NCI-H1417 (cell line): ENCODE data around the gene ESPNL.
"Not testable (repeated sequence)": the region's sequence is repeated elsewhere in the genome, so short reads cannot be mapped to it uniquely, and the experiment has no call there.

Experiments used
- DNase-seq, 3 experiments: peaks; one replicate each; lab custom pipeline; 2025; lab: John Stamatoyannopoulos, UW

ESPNL gene, protein sequence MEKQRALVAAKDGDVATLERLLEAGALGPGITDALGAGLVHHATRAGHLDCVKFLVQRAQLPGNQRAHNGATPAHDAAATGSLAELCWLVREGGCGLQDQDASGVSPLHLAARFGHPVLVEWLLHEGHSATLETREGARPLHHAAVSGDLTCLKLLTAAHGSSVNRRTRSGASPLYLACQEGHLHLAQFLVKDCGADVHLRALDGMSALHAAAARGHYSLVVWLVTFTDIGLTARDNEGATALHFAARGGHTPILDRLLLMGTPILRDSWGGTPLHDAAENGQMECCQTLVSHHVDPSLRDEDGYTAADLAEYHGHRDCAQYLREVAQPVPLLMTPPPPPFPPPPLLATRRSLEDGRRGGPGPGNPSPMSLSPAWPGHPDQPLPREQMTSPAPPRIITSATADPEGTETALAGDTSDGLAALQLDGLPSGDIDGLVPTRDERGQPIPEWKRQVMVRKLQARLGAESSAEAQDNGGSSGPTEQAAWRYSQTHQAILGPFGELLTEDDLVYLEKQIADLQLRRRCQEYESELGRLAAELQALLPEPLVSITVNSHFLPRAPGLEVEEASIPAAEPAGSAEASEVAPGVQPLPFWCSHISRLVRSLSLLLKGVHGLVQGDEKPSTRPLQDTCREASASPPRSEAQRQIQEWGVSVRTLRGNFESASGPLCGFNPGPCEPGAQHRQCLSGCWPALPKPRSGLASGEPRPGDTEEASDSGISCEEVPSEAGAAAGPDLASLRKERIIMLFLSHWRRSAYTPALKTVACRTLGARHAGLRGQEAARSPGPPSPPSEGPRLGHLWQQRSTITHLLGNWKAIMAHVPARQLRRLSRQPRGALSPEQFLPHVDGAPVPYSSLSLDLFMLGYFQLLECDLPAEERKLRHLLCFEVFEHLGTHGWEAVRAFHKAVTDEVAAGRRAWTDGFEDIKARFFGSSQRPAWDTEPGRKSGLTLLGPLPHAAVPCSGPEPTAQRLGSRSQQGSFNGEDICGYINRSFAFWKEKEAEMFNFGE

DNA sequence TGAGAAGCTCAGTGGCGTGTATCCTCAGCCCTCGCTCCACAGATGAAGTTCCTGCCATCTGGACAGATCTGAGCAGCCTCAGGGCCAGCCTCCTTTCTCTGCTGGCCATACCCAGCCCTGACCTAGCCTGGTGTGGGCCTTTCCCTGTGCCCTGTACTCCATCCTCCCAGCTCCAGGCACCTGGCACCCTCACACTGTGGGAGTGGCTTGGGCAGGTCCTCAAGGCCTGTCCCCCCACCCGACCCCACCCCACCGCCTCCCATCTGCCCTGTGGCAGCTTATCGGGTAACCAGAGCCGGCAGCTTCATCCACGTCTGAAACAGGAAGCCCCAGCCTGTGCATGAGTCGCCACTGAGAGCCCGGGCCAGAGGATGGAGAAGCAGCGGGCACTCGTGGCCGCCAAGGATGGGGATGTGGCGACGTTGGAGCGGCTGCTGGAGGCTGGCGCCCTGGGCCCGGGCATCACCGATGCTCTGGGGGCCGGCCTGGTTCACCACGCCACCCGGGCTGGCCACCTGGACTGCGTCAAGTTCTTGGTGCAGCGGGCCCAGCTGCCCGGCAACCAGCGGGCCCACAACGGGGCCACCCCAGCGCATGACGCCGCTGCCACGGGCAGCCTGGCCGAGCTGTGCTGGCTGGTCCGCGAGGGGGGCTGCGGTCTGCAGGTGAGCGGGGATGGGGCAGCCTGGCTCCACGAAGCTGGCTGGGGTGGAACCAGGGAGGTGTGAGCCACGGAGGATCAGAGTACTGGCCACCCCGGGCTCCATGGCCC is at the start of gene ESPNL:
Gene ESPNL (plus strand): TSS at position 292 of the 772 bp plus-strand sequence. CDS start 80 bp downstream, at position 372.
- no peak for DNase-seq

DNA sequence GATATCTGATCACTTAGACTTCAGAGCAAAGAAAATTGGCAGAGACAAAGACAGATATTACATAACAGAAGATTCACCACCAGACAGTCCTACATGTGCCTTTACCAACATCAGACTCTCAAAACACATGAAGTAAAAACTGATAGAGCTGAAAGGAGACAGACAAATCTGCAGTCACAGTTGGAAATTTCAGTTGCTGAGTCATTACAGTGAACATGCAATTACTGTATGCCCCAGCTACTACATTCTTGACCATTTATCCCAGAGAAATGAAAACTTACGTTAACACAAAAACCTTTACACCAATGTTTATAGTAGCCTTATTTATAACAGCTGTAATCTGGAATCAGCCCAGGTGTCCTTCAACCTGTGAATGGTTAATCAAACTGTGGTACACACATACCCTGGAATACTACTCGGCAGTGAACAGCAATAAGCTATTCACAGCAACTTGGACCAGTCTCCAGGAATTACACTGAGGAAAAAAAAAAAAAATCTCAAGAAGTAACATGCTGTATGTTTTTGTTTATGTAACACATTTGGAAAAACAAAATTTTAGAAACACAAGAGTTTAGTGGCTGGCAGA is 46.9 kb upstream of the ESPNL start:
- no peak for DNase-seq

DNA sequence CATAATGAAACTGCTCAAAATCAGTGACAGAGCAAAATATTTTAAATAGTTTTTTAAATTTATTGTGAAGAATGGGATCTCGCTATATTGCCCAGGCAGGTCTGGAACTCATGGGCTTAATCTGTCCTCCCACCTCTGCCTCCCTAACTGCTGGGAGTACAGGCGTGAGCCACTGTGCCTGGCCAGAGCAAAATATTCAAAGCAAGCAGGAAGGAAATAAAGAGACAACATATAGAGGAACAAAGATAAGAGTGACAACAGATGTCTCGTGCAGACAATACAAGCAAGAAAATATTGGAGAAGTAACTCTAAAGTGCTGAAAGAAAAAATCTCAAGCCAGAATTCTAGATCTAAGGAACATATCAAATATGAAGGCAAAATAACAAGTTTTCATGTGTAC is 44.3 kb upstream of the ESPNL start:
- DNase-seq: no peak

DNA sequence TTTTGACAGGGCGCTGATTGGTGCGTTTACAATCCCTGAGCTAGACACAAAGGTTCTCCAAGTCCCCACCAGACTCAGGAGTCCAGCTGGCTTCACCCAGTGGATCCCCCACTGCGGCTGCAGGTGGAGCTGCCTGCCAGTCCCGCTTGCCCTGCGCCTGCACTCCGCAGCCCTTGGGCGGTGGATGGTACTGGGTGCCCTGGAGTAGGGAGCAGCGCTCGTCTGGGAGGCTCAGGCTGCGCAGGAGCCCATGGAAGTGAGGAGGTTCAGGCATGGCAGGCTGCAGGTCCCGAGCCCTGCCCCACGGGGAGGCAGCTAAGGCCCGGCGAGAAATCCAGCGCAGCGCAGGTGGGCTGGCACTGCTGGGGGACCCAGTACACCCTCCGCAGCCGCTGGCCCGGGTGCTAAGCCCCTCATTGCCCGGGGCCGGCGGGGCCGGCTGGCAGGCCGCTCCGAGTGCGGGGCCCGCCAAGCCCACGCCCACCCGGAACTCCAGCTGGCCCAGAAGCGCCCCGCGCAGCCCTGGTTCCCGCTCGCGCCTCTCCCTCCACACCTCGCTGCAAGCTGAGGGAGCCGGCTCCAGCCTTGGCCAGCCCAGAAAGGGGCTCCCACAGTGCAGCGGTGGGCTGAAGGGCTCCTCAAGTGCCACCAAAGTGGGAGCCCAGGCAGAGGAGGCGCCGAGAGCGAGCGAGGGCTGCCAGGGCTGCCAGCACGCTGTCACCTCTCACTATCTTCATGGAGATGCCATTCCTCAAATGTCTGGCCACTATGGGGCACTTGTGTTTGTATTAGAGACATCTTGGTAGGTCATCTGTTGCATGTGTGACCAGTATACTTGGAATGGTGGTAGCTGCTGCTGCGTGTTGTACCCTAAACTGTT is 42.2 kb upstream of the ESPNL start:
- not testable (repeated sequence) for DNase-seq

DNA sequence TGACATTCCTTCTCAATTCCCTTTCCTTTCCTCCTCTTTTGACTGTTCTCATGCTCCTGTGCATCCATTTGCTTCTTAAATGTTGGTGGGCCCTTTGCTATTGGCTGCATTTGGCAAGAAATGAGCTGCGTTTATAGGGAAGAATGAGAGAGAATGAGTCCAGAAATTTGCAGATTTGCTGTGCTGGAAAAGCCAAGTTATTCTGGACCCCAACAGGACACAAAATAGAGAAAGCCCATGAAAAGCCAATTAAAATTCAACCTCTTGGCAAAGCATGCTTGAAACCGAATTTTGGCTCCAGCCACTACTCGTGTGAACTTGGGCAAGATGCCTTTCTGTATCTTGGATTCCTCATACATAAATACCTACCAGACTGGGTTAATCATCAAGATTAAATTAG is 40.6 kb upstream of the ESPNL start:
- DNase-seq: no peak

DNA sequence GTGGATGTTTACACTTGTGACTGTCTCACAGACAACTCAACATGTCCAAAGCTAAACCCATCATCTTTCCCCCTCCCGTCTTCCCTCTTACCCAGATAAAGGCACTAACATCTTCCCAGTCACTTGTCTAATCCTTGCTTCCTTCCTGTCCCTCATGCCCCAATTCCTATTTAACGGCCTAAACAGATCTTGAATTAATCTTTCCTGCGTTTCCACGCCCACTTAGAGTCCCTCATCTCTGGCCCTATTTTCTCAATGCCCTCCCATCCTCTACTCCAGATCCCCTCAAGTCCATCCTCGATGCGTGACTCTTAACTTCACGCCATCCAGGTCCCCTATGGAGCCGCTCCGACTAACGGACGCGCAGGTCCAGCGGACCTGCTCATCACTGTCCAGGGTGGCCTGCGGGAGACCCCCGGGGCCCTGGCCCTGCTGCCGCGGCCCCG is 40.0 kb upstream of the ESPNL start:
- no peak for DNase-seq

DNA sequence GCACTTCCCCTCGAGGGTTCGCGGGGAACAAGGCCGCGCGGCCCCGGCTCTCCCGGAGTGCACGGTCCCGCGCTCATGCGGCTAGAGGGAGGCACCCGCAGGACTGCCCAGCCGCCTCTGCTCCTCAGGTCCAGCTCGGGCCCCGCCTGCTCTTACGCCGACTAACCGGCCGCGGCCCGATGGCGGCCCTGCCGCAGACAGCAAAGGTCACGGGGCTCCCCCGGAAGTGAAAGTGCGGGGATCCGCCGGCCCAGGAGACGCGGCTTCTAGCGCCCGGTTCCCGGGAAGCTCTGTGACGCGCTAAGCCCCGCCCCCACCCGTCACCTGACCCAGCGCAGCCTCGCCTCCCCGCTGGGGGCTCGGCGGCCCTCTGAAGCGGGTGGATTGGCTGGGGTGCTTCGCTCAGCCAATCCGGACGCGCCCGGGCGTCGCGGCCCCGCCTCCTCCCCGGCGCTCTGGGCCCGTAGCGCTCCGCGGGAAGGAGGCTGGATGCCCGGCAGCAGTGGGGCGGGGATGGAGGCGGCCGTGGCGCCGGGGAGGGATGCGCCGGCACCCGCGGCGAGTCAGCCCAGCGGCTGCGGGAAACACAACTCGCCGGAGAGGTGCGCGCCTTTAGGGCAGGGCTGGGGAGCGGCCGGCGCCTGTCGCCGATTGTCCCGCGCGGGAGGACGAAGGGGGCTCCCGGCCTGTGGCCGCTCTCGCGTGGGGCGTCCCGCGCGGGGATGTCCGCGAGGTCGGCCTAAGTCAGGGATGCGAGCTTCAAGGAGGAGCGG is 39.4 kb upstream of the ESPNL start, which contains the start of gene SCLY:
Gene SCLY (plus strand): TSS at position 460 of the 773 bp plus-strand sequence. CDS start 54 bp downstream, at position 514.
- peak; percentile 91 to 98 (median 98) for DNase-seq

DNA sequence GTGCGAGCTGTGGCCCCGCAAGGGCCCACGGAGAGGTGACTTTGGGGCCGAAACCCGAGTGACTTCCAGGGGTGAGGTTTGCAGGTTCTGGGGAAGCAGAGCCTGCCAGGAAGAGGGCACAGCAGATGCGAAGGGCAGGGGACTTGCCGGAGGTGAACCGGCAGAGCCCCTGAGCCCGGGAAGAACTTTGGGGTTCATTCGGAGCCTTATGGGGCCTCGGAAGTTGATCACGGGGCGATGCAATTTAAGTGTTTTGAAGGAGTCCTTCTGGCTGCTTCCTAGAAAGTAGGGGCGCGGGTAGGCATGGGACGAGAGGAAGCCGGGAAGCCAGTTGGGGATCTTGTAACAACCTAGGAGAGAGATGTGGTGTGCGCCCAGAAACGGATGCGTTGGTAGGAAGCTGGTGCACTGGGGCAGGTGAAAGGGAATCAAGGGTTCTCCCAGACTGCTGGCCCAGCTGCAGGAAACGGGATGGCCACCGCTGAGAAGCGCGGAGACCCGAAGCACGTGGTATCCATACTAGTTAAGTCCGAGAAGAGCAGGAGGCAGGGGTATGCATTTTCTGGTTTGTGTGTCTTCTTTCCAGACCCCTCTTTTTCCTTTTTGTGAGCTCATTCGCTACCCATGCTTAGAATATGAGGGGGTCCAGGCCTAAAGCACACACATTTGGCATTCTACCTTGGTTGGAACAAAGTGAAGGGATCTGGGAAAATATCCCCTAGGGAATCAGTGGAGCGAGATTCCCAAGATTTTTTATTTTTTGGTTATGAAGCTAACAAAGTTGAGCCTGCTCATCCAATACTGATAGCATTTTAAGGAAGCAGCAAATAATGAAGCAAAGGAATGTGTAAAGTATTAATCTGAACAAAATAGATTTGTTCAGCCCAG is 38.6 kb upstream of the ESPNL start:
- DNase-seq: peak in 2 of 3 experiments; percentile 65 to 74

DNA sequence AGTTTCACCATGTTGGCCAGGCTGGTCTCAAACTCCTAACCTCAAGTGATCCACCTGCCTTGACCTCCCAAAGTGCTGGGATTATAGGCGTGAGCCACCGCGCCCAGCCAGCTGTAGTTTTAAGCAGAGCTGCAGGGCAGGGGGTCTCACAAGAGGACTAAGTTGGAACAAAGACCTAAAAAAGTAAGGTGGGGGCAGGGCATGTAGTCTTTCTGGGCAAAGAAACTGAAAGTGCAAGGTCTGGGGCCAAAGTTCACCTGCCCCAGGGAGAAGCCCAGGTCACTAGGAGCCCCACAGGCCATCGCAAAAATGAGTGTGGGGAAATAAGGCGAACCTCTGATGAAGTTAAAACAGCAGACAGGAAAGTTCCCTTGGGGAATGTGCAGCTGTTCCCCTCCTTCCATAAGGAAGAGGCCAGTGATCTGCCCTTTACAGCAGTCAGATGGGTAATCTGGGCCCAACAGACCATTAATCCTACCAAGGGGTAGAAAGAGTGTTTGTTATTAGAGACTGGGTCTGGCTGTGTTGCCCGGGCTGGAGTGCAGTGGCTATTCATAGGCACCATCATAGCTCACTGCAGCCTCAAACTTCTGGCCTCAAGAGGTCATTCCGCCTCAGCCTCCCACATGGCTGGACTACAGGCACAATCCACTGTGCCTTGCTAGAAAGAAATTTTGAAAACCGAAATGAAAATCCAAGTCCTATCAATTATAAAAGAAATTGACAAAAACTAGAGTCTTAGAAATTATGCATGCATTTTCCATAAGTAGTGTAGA is 36.5 kb upstream of the ESPNL start:
- DNase-seq: no peak

DNA sequence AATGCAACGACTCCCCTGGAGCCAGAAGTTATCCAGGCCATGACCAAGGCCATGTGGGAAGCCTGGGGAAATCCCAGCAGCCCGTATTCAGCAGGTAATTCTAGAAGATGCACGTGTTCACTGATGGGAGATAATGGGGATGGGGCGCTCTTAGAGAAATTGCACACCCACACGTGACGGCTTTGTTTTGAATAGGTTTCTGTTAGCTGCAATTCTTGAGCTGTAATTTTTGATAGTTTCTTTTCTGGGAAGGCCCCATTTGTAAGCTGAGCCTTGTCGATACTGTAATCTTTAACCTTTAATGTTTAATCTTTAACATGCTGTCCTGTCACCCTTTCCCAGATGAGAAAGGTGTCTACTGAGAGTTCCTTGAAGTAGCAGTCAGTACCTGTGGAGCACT is 35.8 kb upstream of the ESPNL start:
- DNase-seq: no peak

DNA sequence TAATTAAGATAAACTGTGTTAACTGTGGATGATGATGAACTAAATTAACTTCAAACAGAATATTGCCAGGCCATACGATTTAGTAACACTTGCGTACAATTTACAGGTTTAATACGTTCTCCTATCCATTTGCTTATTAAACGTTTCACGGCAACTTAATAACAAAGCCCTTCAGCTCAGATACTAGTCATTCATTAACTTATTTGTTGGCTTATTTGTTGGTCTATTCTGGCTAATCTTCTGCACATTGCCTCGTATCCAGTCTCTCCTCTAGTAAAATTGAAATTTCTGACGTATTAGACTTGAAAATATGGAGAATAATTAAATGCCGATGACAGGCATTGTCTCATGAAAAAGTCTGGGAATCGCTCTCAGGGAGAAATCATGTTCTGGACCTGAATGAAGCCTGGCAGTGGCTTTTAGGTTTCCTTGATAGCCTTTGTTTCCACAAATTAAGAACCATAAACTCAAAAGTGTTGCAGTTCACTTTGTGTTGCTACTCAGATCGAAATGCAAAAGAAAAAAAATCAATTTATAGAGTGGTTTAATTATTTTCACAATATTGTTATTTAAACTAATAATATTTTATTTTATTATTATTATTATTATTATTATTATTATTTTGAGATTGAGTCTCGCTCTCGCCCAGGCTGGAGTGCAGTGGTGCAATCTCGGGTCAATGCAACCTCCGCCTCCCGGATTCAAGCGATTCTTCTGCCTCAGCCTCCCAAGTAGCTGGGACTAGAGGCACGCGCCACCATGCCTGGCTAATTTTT is 34.9 kb upstream of the ESPNL start:
- DNase-seq: no peak

DNA sequence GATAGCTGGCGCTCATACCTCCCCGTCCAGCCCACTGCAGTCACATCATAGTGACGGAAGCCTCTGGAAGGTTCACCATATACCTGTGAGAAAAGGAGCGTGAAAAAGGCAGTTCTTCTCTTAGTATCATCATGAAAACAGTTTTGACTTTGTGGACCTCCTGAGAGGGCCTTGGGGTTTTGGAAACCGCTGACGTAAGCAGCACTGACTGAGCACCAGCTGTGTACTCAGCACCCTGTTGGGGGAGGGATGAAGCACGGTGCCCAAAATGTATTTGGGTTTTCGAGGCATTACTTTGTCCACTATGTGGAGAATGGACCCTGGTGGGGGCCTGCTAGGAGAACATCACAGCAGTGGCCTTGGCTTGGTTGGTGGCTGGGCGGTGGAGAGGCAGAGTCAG is 33.9 kb upstream of the ESPNL start:
- DNase-seq: no peak

DNA sequence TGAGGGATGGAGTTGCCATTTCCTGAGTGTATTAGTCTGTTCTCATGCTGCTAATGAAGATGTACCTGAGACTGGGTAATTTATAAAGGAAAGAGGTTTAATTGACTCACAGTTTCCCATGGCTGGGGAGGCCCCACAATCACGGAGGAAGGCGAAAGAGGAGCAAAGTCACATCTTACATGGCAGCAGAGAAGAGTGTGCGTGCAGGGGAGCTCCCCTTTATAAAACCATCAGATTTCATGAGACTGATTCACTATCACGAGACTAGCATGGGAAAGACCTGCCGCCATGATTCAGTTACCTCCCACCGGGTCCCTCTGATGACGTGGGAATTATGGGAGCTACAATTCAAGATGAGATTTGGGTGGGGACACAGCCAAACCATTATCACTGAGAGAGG is 33.4 kb upstream of the ESPNL start:
- DNase-seq: not testable (repeated sequence)

DNA sequence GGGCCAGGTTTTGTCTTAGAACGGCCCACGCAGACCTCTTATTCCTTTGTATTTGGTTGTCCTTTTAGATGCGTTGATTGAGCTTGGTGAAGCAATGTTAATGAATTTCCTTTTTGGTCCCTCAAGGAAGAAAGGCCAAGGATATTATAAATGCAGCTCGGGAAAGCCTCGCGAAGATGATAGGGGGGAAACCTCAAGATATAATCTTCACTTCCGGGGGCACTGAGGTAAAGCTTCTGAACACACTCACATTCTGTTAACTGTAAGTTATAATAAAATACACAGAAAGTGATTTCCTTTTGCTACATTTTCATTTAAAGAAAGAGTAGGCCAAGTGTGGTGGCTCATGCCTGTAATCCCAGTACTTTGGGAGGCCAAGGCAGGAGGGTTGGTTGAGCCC is 32.2 kb upstream of the ESPNL start:
- no peak for DNase-seq

DNA sequence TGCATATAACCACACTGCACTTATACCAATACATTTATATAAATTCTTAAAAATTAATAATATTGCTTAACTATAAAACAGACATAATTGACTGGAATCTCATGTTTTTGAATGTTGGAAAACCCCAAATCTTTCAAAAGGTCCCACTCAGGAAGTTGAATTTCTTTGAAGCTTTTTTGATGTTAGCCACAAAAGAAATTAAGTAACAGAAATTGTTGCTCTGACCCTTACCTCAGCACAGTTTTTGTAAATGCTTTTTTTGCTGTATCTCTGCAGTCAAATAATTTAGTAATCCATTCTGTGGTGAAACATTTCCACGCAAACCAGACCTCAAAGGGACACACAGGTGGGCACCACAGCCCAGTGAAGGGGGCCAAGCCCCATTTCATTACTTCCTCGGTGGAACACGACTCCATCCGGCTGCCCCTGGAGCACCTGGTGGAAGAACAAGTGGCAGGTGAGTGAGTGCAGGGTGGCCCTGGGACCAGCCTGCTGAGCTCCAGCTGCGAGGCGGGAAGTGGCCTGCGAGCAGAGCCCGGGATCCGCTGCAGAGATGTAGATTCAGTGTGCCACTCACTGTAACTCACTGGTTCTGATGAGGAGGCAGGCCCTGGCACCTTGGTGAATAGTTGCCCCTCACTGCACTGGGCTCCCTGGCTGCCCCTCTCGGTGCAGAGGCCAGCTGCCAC is 31.0 kb upstream of the ESPNL start:
- no peak for DNase-seq

DNA sequence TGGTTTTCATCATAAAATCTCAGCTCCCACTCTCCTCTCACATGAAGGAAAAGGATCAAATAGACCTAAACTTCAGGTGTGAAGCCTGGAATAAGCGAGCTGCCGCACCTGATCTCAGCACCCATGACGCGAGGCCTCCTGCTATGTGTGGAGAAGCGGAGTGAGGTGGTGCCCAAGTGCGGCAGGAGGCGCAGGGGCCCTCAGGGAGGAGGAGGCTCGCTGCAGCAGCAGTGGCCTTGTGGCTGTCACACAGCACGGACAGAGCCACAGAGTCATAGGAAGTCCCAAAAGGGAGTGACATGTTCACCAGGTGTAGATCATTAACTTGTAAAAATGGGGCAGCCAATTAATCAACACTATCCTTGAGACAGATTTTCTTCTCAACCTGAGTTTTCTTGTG is 30.3 kb upstream of the ESPNL start:
- DNase-seq: no peak
